Adipocyte (in vitro differentiated cells): ENCODE measurements around the gene BCCIP.

Experiments
- DNase-seq: peaks from one replicate; pipeline ENCODE4 v3.0.0-alpha.2; 2015; ENCODE audit warnings: low read depth
- H3K27me3 ChIP-seq: replicated peaks from 2 replicates; pipeline ENCODE4 v1.7.0; 2013; ENCODE audit warnings: mild to moderate bottlenecking, low read length, moderate library complexity; ENCODE audit not compliant: control insufficient read depth, insufficient read depth
- H3K36me3 ChIP-seq: 2 replicates; pipeline ENCODE4 v1.7.0; 2013; ENCODE audit warnings: low read length, mild to moderate bottlenecking, moderate library complexity; ENCODE audit not compliant: control insufficient read depth, insufficient read depth, severe bottlenecking
- H3K4me1 ChIP-seq: 2 replicates; pipeline ENCODE4 v1.7.0; 2013; ENCODE audit warnings: mild to moderate bottlenecking, low read length, moderate library complexity; ENCODE audit not compliant: control insufficient read depth, insufficient read depth
- H3K4me3 ChIP-seq: 2 replicates; pipeline ENCODE4 v1.7.0; 2013; ENCODE audit warnings: mild to moderate bottlenecking, low read length, moderate library complexity
- H3K9ac ChIP-seq: 2 replicates; pipeline ENCODE4 v1.7.0; 2013; ENCODE audit warnings: mild to moderate bottlenecking, low read length, moderate library complexity
- H3K9me3 ChIP-seq: 2 replicates; pipeline ENCODE4 v1.7.0; 2013; ENCODE audit warnings: mild to moderate bottlenecking, low read length, moderate library complexity; ENCODE audit not compliant: control insufficient read depth

Gene BCCIP

DNA sequence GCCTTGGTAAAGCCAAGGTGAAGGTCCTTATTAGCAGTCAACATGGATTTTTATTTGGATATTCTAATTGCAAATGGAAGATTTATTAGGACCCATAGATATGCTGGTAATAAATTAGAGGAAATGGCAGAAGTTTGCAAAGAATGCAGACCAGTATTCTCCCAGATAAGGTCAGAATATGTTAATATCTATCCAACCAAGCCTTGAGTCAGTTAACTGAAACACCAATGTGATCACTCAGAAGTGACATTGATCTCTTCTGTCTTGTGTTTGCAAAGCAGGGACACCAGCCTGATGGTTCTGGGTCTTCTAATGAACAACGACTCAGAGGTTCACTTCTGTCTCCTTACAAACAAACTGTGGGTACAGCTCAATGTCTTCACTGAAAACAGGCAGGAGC, 21.8 kb upstream of the BCCIP start:
- no peak for DNase-seq
- H3K36me3 ChIP-seq = peaks cover 82% of the 10 kb centered on the region
- H3K9me3 ChIP-seq = no peaks in the 10 kb centered on the region
- no peaks in the 10 kb centered on the region for H3K27me3 ChIP-seq
- no peak overlapping the region for H3K9ac ChIP-seq
- H3K4me3 ChIP-seq = no peak overlapping the region
- peaks cover 6% of the 10 kb centered on the region for H3K4me1 ChIP-seq

DNA sequence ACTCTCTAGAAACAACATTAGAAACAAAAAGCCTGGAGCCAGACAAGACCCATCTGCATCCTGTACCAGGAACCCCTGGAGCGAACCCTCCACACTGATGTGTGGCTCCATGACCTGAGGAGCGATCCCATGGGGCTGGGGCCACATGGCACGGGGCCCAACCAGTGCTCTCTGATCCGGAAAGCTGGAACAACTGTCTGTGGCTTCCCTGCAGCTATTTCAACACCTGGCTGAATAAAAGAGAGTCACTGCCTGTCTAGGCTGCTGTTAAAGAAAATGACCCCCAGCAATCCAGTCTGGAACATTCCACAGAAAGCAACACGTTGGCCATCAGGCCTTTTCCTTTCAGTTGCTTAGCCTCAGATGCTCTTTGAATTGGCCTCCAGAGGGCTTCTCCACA, 21.2 kb upstream of the BCCIP start:
- Histone ChIP-seq H3K9ac (no peak overlapping the region), H3K27me3 (no peaks in the 10 kb centered on the region), H3K4me1 (peaks cover 6% of the 10 kb centered on the region), H3K4me3 (no peak overlapping the region), H3K36me3 (peaks cover 83% of the 10 kb centered on the region), H3K9me3 (no peaks in the 10 kb centered on the region)
- DNase-seq = no peak

GRCh38 chr10:125802739-125803138, 20.6 kb upstream of the BCCIP start:
- no peak overlapping the region for H3K4me3 ChIP-seq
- H3K4me1 ChIP-seq = peaks cover 6% of the 10 kb centered on the region
- no peak for DNase-seq
- H3K36me3 ChIP-seq = peaks cover 83% of the 10 kb centered on the region
- no peaks in the 10 kb centered on the region for H3K27me3 ChIP-seq
- no peaks in the 10 kb centered on the region for H3K9me3 ChIP-seq
- no peak overlapping the region for H3K9ac ChIP-seq

DNA sequence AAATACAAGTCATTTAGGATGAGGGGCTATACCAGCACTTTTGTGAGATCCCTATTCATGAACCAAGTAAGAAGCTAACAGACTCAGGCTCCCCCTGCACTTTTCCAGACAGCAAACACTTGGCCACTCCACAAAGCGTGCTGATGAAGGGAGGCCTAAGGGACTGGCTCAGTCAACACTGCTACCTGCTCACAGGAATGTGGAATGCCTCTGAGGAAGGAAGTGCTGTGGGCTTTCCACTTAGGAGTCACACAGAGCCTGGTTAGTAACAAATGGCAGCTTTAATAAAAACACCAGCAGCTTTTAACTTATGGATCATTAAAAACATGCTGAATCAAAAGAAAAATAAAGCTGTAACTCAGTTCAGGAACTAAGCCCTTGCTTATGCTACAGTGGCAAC, 15.3 kb upstream of the BCCIP start:
- no peaks in the 10 kb centered on the region for H3K9me3 ChIP-seq
- DNase-seq = no peak
- no peak overlapping the region for H3K9ac ChIP-seq
- no peak overlapping the region for H3K4me3 ChIP-seq
- peaks cover 77% of the 10 kb centered on the region for H3K36me3 ChIP-seq
- H3K4me1 ChIP-seq = peaks cover 19% of the 10 kb centered on the region
- no peaks in the 10 kb centered on the region for H3K27me3 ChIP-seq

DNA sequence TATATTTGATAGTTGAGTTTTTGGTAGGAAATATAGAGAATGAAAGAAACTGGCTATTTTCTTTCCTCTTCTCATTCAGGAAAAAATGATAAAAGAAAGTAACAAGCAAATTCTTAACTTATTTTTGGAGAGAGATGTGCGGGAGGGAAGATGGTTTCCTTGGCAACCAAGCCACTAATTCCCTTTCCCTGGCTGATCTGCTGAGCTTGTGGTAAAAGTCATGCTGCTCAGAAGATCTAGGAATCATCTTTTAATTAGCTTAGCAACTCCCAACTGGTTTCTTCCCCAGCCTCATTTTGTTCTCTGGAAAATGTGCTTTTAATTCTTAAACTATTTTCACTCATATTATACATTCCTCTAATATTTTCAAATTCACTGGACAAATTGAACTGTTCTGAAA, 12.1 kb upstream of the BCCIP start:
- no peaks in the 10 kb centered on the region for H3K9me3 ChIP-seq
- peaks cover 83% of the 10 kb centered on the region for H3K36me3 ChIP-seq
- H3K27me3 ChIP-seq = no peaks in the 10 kb centered on the region
- H3K4me3 ChIP-seq = no peak overlapping the region
- peak; percentile 45 for DNase-seq
- no peak overlapping the region for H3K9ac ChIP-seq
- H3K4me1 ChIP-seq = peaks cover 13% of the 10 kb centered on the region

DNA sequence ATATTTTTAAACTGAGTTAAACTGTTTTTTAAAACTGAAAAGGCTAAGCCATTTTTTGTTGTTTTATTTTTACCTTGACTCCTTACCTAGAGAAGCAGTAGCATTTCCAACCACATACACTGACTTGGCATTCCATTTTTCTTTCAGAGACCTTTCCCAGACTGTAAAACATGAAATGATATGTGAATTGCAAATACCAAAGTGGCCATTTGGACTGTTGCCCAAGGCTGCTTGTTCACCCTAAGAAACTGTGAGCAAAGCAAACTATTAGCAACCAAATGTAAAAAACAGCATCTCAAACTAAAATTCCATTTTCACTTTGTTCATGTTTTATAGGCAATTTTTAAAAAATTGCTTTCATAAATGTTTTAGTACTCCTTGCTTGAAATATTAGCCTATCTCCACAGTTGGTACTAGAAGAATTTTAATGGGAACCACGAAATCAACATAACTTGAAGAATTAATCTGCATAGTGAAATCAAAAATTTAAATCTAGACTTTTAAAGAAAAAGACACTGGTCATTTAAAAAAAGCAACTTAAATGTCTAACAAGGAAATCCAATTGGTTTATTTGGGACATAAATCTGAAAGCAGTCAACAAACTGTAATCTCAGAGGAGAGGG, 11.1 kb upstream of the BCCIP start:
- Histone ChIP-seq H3K27me3 (no peaks in the 10 kb centered on the region), H3K9ac (no peak overlapping the region), H3K9me3 (no peaks in the 10 kb centered on the region), H3K4me1 (peaks cover 13% of the 10 kb centered on the region), H3K36me3 (peaks cover 77% of the 10 kb centered on the region), H3K4me3 (no peak overlapping the region)
- DNase-seq = peak; percentile 73

DNA sequence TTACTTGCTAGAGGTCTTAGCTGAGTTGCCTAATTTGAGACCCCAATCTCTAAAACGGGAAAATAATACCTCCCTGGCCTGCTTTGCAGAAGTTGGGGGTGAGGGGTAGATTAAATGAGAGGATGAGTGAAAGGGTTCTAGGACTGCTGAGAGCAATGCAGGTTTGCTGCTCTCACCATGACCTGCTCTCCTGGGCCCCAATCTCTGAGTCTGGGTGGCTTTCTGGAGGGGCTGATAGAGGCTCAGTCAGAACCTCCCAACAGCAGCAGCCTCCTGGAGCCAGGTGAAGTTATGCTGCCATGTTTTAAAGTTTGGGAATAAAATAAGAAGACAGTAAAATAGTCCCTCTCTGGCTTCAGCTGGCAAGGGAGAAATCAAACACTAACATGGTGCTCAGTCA, 7.6 kb upstream of the BCCIP start:
- no peak overlapping the region for H3K9ac ChIP-seq
- no peak for DNase-seq
- no peaks in the 10 kb centered on the region for H3K27me3 ChIP-seq
- no peak overlapping the region for H3K4me3 ChIP-seq
- no peaks in the 10 kb centered on the region for H3K9me3 ChIP-seq
- peaks cover 16% of the 10 kb centered on the region for H3K4me1 ChIP-seq
- H3K36me3 ChIP-seq = peaks cover 44% of the 10 kb centered on the region

DNA sequence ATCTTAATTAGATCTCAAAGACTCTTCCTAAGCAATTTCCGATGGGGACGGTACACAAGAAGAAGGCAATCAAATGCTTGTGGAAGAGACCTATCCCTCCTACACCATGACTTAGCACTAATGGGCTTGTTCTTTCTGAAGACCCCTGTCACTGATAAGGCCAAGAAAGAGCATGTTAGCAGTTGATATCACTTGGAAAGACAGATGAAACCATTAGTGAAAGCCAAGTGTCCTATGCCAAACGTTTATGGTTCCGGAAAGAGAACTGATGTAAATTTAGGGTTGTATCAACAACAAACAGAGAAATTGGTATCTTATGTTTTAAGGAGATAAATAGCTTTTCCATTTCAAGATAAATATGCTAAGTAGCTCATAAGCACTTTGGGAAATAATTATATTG, 6.8 kb upstream of the BCCIP start:
- H3K4me3 ChIP-seq = no peak overlapping the region
- DNase-seq = no peak
- H3K36me3 ChIP-seq = peaks cover 38% of the 10 kb centered on the region
- H3K4me1 ChIP-seq = peaks cover 21% of the 10 kb centered on the region
- no peaks in the 10 kb centered on the region for H3K9me3 ChIP-seq
- no peak overlapping the region for H3K9ac ChIP-seq
- no peaks in the 10 kb centered on the region for H3K27me3 ChIP-seq

DNA sequence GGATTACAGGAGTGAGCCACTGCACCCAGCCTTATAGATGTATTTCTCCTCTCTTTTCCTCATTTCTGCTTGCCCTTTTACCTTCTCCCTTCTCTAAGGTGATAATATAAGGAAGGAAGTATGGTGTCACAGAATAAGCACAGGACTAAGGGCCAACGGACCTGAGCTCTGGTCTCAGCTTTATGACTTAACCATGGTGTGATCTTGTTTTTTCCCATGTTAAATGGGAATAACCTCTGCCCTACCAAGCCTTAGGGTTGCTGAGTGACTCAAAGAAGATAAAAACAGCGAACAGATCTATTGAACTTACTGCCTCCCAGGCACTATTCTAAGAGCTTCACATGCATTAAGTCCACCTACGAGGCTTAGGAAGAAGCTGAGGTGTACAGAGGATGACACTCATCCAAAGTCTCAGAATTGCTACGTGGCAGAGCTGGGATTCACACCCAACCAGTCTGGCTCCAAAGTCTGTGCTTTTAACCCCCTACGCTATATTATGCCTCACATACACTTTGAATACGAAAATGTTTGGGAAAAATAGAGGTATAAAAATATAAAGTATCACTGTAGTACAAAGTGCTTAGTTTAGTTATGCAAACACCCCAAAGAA, 5.9 kb upstream of the BCCIP start:
- Histone ChIP-seq H3K4me1 (peaks cover 18% of the 10 kb centered on the region), H3K9ac (no peak overlapping the region), H3K9me3 (no peaks in the 10 kb centered on the region), H3K27me3 (no peaks in the 10 kb centered on the region), H3K36me3 (peaks cover 38% of the 10 kb centered on the region), H3K4me3 (no peak overlapping the region)
- no peak for DNase-seq

DNA sequence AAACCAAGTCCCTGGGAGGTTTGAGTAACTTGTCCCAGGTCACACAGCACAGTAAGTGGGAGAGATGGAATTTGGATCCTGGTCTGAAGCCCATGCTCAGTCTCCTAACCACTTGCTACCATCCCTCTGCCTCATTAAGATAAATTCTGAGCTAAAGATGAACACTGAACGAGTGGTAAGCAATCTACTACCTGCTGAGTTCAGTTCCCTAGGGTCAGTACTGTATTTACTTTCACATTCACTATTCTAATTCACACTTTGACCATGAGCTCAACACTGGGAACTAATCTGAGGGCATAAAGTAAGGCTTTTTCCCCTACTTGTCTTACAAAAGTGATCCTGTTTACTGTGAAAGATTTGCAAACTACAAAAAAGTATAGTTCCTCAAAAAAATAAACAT, 2.6 kb upstream of the BCCIP start:
- H3K9me3 ChIP-seq = no peaks in the 10 kb centered on the region
- peaks cover 31% of the 10 kb centered on the region for H3K4me1 ChIP-seq
- no peak for DNase-seq
- H3K9ac ChIP-seq = no peak overlapping the region
- H3K4me3 ChIP-seq = no peak overlapping the region
- peaks cover 9% of the 10 kb centered on the region for H3K36me3 ChIP-seq
- H3K27me3 ChIP-seq = no peaks in the 10 kb centered on the region

GRCh38 chr10:125823663-125824251, 411 bp downstream of the BCCIP start:
- Histone ChIP-seq H3K36me3 (peaks cover 26% of the 10 kb centered on the region), H3K4me3 (peak overlapping the region; percentile 94)

More at GRCh38 chr10:125823663-125824251, 411 bp downstream of the BCCIP start:
- Histone ChIP-seq H3K27me3 (no peaks in the 10 kb centered on the region), H3K4me1 (peaks cover 34% of the 10 kb centered on the region), H3K9ac (peak overlapping the region; percentile 96), H3K9me3 (no peaks in the 10 kb centered on the region)
- DNase-seq = peak; percentile 54
